D721Med (cell line): ENCODE results near the gene LMNA.

ENCODE experiments used
- DNase-seq: peaks from one replicate; pipeline ENCODE4 v3.0.0; 2011; ENCODE audit warnings: low spot score; ENCODE audit not compliant: insufficient read length
- FAIRE-seq: peaks from 2 replicates; lab custom pipeline; 2011; peaks lifted over from hg19 to GRCh38; lab: Jason Lieb, UNC
- TF ChIP-seq, protein P1 (sequence below): IDR thresholded peaks from 2 replicates; pipeline ENCODE4 v1.5.1; 2012; ENCODE audit warnings: mild to moderate bottlenecking, control low read depth; ENCODE audit not compliant: insufficient read depth; ENCODE audit errors: missing control alignments

The LMNA gene

DNA sequence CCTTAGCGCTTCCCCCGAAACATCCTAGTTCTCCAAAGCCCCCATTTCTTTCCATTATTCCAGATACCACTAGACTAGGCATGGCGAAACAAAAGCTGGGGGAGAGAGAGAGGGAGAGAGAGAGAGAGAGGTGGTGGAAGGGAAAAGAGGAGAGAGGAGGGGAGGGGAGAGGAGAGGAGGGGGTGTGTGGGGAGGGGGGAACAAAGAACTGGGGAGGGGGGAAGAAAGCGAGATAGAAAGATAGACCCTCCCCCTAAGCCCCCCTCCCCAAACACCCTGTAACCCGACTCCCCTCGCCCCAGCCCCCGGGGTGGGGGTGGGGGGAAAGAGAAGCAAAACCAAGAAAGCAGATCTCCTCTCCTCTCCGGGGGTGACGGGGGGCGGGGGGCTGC is 32.6 kb upstream of the LMNA start:
- TF ChIP-seq, protein P1, sequence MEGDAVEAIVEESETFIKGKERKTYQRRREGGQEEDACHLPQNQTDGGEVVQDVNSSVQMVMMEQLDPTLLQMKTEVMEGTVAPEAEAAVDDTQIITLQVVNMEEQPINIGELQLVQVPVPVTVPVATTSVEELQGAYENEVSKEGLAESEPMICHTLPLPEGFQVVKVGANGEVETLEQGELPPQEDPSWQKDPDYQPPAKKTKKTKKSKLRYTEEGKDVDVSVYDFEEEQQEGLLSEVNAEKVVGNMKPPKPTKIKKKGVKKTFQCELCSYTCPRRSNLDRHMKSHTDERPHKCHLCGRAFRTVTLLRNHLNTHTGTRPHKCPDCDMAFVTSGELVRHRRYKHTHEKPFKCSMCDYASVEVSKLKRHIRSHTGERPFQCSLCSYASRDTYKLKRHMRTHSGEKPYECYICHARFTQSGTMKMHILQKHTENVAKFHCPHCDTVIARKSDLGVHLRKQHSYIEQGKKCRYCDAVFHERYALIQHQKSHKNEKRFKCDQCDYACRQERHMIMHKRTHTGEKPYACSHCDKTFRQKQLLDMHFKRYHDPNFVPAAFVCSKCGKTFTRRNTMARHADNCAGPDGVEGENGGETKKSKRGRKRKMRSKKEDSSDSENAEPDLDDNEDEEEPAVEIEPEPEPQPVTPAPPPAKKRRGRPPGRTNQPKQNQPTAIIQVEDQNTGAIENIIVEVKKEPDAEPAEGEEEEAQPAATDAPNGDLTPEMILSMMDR: no peak
- no peak for FAIRE-seq
- DNase-seq: no peak

- DNase-seq: peak; percentile 97
- TF ChIP-seq, protein P1: no peak
- FAIRE-seq: no peak
Measured at GRCh38 chr1:156082309-156083091, 32.0 kb upstream of the LMNA start, which contains the start of gene MEX3A. Gene MEX3A, minus strand, starts transcription at chr1:156082465. Its CDS starts 467 bp downstream, at chr1:156081998.

GRCh38 chr1:156083800-156084790 is 30.4 kb upstream of the LMNA start:
- no peak for DNase-seq
- TF ChIP-seq, protein P1: no peak
- FAIRE-seq: peak; percentile 6

DNA sequence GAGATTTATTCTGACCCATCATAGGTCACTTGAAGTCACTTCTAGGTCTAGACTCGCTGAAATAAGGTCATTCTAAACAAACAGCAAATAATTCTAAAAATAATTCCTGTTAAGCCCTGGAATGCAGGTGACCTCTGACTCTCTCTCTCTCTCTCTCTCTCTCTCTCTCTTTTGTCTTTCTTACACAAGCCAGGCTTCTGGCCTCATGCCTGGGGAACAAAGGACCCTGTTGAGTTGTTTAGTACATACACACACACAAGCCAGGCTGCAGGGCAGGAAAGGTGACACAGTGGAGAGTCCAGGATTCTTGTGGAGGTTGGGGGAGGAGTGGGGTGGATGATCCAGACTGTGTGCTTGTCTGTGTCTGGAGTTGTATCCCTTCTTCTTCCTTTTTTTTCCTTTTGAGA is 28.3 kb upstream of the LMNA start:
- TF ChIP-seq, protein P1: no peak
- DNase-seq: no peak

DNA sequence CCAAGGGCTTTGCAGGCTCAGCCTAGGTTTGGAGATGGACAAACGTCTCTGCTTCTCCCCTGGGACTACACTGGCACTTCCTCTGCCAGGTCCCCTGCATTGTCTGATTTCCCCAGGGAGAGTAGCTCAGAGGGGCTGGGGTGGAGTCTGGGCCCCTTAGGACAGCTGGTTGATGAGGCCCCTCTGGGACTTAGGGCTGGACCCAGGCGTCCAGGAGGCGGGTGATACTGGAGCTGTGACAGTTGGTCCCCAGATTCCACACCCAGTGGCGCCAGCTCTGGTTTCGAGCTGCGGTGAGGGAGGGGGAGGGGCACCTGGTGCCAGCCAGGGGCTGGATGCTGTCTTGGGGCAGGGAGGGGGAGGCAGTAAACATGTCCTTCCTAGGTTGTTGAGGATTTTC is 24.8 kb upstream of the LMNA start:
- DNase-seq (peak; percentile 87), FAIRE-seq (peak; percentile 46)
- TF ChIP-seq, protein P1: no peak

More for the DNA sequence above, 28.3 kb upstream of the LMNA start:
- FAIRE-seq: no peak

DNA sequence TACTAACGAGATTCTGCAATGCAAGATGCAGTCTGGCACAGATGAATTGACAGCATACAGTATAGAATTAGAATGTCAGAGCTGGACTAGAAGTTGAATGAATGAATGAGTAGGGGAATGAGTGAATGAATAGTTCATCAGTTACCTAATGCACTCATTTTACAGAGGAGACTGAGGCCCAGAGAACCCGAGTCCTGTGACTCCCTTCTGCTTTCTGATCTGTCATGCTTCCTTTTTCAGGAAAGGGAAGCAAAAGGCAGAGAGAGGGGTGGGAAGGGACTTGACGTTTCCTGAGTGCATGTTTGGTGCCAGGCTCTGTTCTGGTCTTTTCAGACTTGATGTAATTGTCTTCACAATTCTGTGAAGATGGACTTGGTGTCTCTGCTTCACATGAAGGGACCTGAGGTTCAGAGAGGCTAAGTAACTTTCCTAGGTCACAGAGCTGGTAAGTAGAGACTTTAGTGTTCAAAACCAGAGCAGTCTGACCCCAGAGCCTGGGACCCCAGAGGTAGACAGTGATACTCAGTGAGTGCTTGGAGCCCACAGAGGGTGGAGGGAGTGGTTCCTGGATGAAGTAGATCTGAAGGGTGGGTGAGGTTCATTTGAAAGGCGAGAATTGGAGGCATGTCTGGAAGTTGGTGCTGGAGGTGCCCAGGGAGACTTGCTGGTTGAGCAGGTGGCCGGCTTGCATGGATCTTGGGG is 24.2 kb upstream of the LMNA start:
- DNase-seq (no peak), FAIRE-seq (peak; percentile 6)
- TF ChIP-seq, protein P1: no peak
